Measurements from ENCODE around the gene TBX10.

TBX10 gene

GRCh38 chr11:67657300-67657699, 17.7 kb upstream of the TBX10 start:
- Histone ChIP-seq H3K27ac (ENCODE audit: low read depth, low read length) (peak overlapping the region; percentile 93), H3K9ac (ENCODE audit: low read length) (no peak overlapping the region), H3K79me2 (ENCODE audit: insufficient read depth, low read length) (no peaks in the 10 kb centered on the region), H3K9me3 (ENCODE audit: insufficient read depth, low read length) (peaks cover 23% of the 10 kb centered on the region), H3K4me3 (ENCODE audit: insufficient read depth, low read length, poor library complexity, severe bottlenecking) (no peak overlapping the region), H3K4me2 (ENCODE audit: low read depth, low read length, poor library complexity, severe bottlenecking) (no peak overlapping the region), H4K20me1 (ENCODE audit: low read depth, low read length) (no peaks in the 10 kb centered on the region), H2AFZ (ENCODE audit: low read depth, low read length, severe bottlenecking) (no peak overlapping the region), H3K27me3 (ENCODE audit: low read length) (no peaks in the 10 kb centered on the region), H3F3A (ENCODE audit: insufficient read depth) (peaks cover 37% of the 10 kb centered on the region), H3K9me2 (replicated peaks; ENCODE audit: insufficient read depth, low read length) (no peaks in the 10 kb centered on the region), H3K36me3 (ENCODE audit: low read length) (peaks cover 9% of the 10 kb centered on the region; the same call in 1 of the 2 replicates)
- TF ChIP-seq CTCF (IDR thresholded peaks at IDR 0.05; ENCODE audit: insufficient read depth, low read length, poor library complexity, severe bottlenecking) (no peak), EZH2phosphoT487 (conservative IDR thresholded peaks at IDR 0.05; ENCODE audit: low read length) (no peak)

GRCh38 chr11:67656278-67656922, 16.8 kb upstream of the TBX10 start:
- Histone ChIP-seq H4K20me1 (ENCODE audit: low read depth, low read length) (no peaks in the 10 kb centered on the region), H2AFZ (ENCODE audit: low read depth, low read length, severe bottlenecking) (no peak overlapping the region), H3K9ac (ENCODE audit: low read length) (no peak overlapping the region), H3K9me3 (ENCODE audit: insufficient read depth, low read length) (peaks cover 23% of the 10 kb centered on the region), H3K27ac (ENCODE audit: low read depth, low read length) (no peak overlapping the region), H3F3A (ENCODE audit: insufficient read depth) (peaks cover 45% of the 10 kb centered on the region), H3K4me3 (ENCODE audit: insufficient read depth, low read length, poor library complexity, severe bottlenecking) (no peak overlapping the region), H3K79me2 (ENCODE audit: insufficient read depth, low read length) (no peaks in the 10 kb centered on the region), H3K4me2 (ENCODE audit: low read depth, low read length, poor library complexity, severe bottlenecking) (no peak overlapping the region), H3K36me3 (ENCODE audit: low read length) (peaks cover 9% of the 10 kb centered on the region; the same call in 1 of the 2 replicates), H3K27me3 (ENCODE audit: low read length) (no peaks in the 10 kb centered on the region), H3K9me2 (replicated peaks; ENCODE audit: insufficient read depth, low read length) (no peaks in the 10 kb centered on the region)
- TF ChIP-seq CTCF (IDR thresholded peaks at IDR 0.05; ENCODE audit: insufficient read depth, low read length, poor library complexity, severe bottlenecking) (no peak), EZH2phosphoT487 (conservative IDR thresholded peaks at IDR 0.05; ENCODE audit: low read length) (no peak)

GRCh38 chr11:67654225-67654624, 14.7 kb upstream of the TBX10 start:
- Histone ChIP-seq H3K36me3 (ENCODE audit: low read length) (peaks cover 9% of the 10 kb centered on the region; the same call in 1 of the 2 replicates), H3K9me2 (replicated peaks; ENCODE audit: insufficient read depth, low read length) (no peaks in the 10 kb centered on the region), H3K27me3 (ENCODE audit: low read length) (no peaks in the 10 kb centered on the region), H3K9ac (ENCODE audit: low read length) (no peak overlapping the region), H3K79me2 (ENCODE audit: insufficient read depth, low read length) (no peaks in the 10 kb centered on the region), H3K4me2 (ENCODE audit: low read depth, low read length, poor library complexity, severe bottlenecking) (no peak overlapping the region), H3F3A (ENCODE audit: insufficient read depth) (peaks cover 51% of the 10 kb centered on the region), H4K20me1 (ENCODE audit: low read depth, low read length) (no peaks in the 10 kb centered on the region), H3K9me3 (ENCODE audit: insufficient read depth, low read length) (peaks cover 29% of the 10 kb centered on the region), H2AFZ (ENCODE audit: low read depth, low read length, severe bottlenecking) (no peak overlapping the region), H3K4me3 (ENCODE audit: insufficient read depth, low read length, poor library complexity, severe bottlenecking) (no peak overlapping the region), H3K27ac (ENCODE audit: low read depth, low read length) (no peak overlapping the region)
- TF ChIP-seq CTCF (IDR thresholded peaks at IDR 0.05; ENCODE audit: insufficient read depth, low read length, poor library complexity, severe bottlenecking) = no peak
- TF ChIP-seq EZH2phosphoT487 (conservative IDR thresholded peaks at IDR 0.05; ENCODE audit: low read length) = no peak
